Subcutaneous adipose tissue (tissue), 4 donors: ENCODE measurements around the gene NELL1. TPM values are rescaled to one million over a fixed set of nuclear protein-coding genes. Genes with fewer than 3 reads are reported as not detected.

Experiments used
- CTCF ChIP-seq: fragments of 450-650 bp; IDR thresholded peaks from one replicate; pipeline ENCODE4 v1.5.1; 2016; ENCODE audit warnings: low read depth, mild to moderate bottlenecking, control low read depth, antibody characterized with exemption, moderate library complexity
- total RNA-seq, 4 donors: library from RNA; depleted of rRNA; stranded (reverse); fragments of >200 nt; gene quantifications; one replicate each; pipeline ENCODE4 v1.1.0, GENCODE V29; 2016

Gene NELL1
- total RNA-seq, 4 donors from 2014 or later, result not detected

- TF ChIP-seq CTCF, result no peak
These were observed 520.8 kb downstream of the NELL1 start for GRCh38 chr11:21190181-21190580.

- TF ChIP-seq CTCF, result no peak
These were observed 526.6 kb downstream of the NELL1 start for GRCh38 chr11:21195995-21196394.

- no peak for TF ChIP-seq CTCF
These were observed 529.1 kb downstream of the NELL1 start for GRCh38 chr11:21198498-21198897.

- TF ChIP-seq CTCF, result no peak
These were observed 535.8 kb downstream of the NELL1 start for GRCh38 chr11:21205205-21205604.

GRCh38 chr11:21225860-21226259, 556.5 kb downstream of the NELL1 start:
- no peak for TF ChIP-seq CTCF

GRCh38 chr11:21229224-21229623, 559.8 kb downstream of the NELL1 start:
- no peak for TF ChIP-seq CTCF

GRCh38 chr11:21250196-21250595, 580.8 kb downstream of the NELL1 start:
- TF ChIP-seq CTCF, result no peak

GRCh38 chr11:21254055-21254454, 584.7 kb downstream of the NELL1 start:
- no peak for TF ChIP-seq CTCF
